HG03045 (cell line): ENCODE measurements around the gene PRSS50.
"Not testable (repeated sequence)": the region's sequence is repeated elsewhere in the genome, so short reads cannot be mapped to it uniquely, and the experiment has no call there.

ENCODE experiments used
- ATAC-seq: cut with Tn5 transposase; IDR thresholded peaks from one replicate; pipeline ENCODE4 v1.9.1; 2021; ENCODE audit warnings: mild to moderate bottlenecking, moderate library complexity; ENCODE audit not compliant: unreplicated experiment

PRSS50 gene

GRCh38 chr3:46717447-46718231 is at the start of gene PRSS50:
Gene PRSS50 (minus strand): TSS chr3:46717869. CDS start chr3:46717824, 45 bp downstream.
- no peak for ATAC-seq

GRCh38 chr3:46764206-46764605 is 46.5 kb upstream of the PRSS50 start:
- ATAC-seq: no peak

- no peak for ATAC-seq
Measured at GRCh38 chr3:46763178-46763577, 45.5 kb upstream of the PRSS50 start.

- no peak for ATAC-seq
Measured at GRCh38 chr3:46759239-46760167, 41.8 kb upstream of the PRSS50 start.

GRCh38 chr3:46756642-46757041 is 39.0 kb upstream of the PRSS50 start:
- no peak for ATAC-seq

GRCh38 chr3:46755646-46756045 is 38.0 kb upstream of the PRSS50 start:
- ATAC-seq: no peak

- ATAC-seq: not testable (repeated sequence)
Measured at GRCh38 chr3:46753127-46753526, 35.5 kb upstream of the PRSS50 start.

- ATAC-seq: no peak
Measured at GRCh38 chr3:46750555-46751038, 32.9 kb upstream of the PRSS50 start.

GRCh38 chr3:46749129-46749528 is 31.5 kb upstream of the PRSS50 start:
- ATAC-seq: no peak

GRCh38 chr3:46748170-46748569 is 30.5 kb upstream of the PRSS50 start:
- ATAC-seq: no peak

GRCh38 chr3:46746711-46747110 is 29.0 kb upstream of the PRSS50 start:
- ATAC-seq: no peak

- ATAC-seq: no peak
Measured at GRCh38 chr3:46742992-46743585, 25.4 kb upstream of the PRSS50 start.

- not testable (repeated sequence) for ATAC-seq
Measured at GRCh38 chr3:46739565-46739964, 21.9 kb upstream of the PRSS50 start.

- no peak for ATAC-seq
Measured at GRCh38 chr3:46737329-46737731, 19.7 kb upstream of the PRSS50 start.

GRCh38 chr3:46736006-46736872 is 18.6 kb upstream of the PRSS50 start:
- no peak for ATAC-seq

GRCh38 chr3:46734773-46735172 is 17.1 kb upstream of the PRSS50 start:
- ATAC-seq: no peak

GRCh38 chr3:46733026-46733800 is 15.5 kb upstream of the PRSS50 start:
- no peak for ATAC-seq

- no peak for ATAC-seq
Measured at GRCh38 chr3:46731795-46732194, 14.1 kb upstream of the PRSS50 start.

GRCh38 chr3:46730819-46731218 is 13.2 kb upstream of the PRSS50 start:
- ATAC-seq: no peak

- ATAC-seq: no peak
Measured at GRCh38 chr3:46729038-46729437, 11.4 kb upstream of the PRSS50 start.
